Glomerular visceral epithelial cell (primary cell): ENCODE data around the gene PRKCSH.

ENCODE experiments used
- DNase-seq: peaks from one replicate; pipeline ENCODE4 v3.0.0-alpha.2; 2016; ENCODE audit errors: extremely low spot score

PRKCSH gene

GRCh38 chr19:11475861-11476260, 40.4 kb downstream of the PRKCSH start:
- DNase-seq: peak; percentile 28

GRCh38 chr19:11478167-11479089, 43.0 kb downstream of the PRKCSH start:
- DNase-seq: no peak

GRCh38 chr19:11479090-11479897, 43.9 kb downstream of the PRKCSH start:
- no peak for DNase-seq

- DNase-seq: no peak
Measured at GRCh38 chr19:11479898-11480714, 44.7 kb downstream of the PRKCSH start.

- DNase-seq: no peak
Measured at GRCh38 chr19:11480715-11481533, 45.5 kb downstream of the PRKCSH start, which contains the start of gene ELAVL3. TSS of gene ELAVL3 (minus strand) at chr19:11481046. CDS start at chr19:11480608, 438 bp downstream.

- peak; percentile 74 for DNase-seq
Measured at GRCh38 chr19:11481534-11482383, 46.3 kb downstream of the PRKCSH start.

GRCh38 chr19:11482384-11483050, 47.1 kb downstream of the PRKCSH start:
- DNase-seq: peak; percentile 79

GRCh38 chr19:11483366-11484111, 48.1 kb downstream of the PRKCSH start:
- no peak for DNase-seq

GRCh38 chr19:11485245-11485837, 49.9 kb downstream of the PRKCSH start:
- DNase-seq: no peak

GRCh38 chr19:11486661-11487503, 51.4 kb downstream of the PRKCSH start:
- DNase-seq: no peak

GRCh38 chr19:11489378-11489777, 53.9 kb downstream of the PRKCSH start:
- DNase-seq: no peak

GRCh38 chr19:11494634-11495285, 59.3 kb downstream of the PRKCSH start:
- no peak for DNase-seq

GRCh38 chr19:11495481-11495880, 60.0 kb downstream of the PRKCSH start:
- no peak for DNase-seq

- DNase-seq: no peak
Measured at GRCh38 chr19:11495885-11496284, 60.5 kb downstream of the PRKCSH start.

- DNase-seq: peak; percentile 83
Measured at GRCh38 chr19:11496391-11497163, 61.1 kb downstream of the PRKCSH start.

- DNase-seq: no peak
Measured at GRCh38 chr19:11499220-11499726, 63.8 kb downstream of the PRKCSH start.
